Testis (tissue), 2 donors: ENCODE results near the gene BTG2.

Source experiments
- POLR2A ChIP-seq: fragments of 450-650 bp; IDR thresholded peaks from one replicate; pipeline ENCODE4 v1.6.1; 2017; ENCODE audit warnings: antibody characterized with exemption, mild to moderate bottlenecking, moderate library complexity
- TF ChIP-seq, protein P1 (sequence below), 3 experiments: fragments of 450-650 bp in 2 of 3; fragments of 200-600 bp in 1 of 3; sonication (generic) in 1 of 3; IDR thresholded peaks; one replicate each; pipeline ENCODE4 v1.5.1; 2016 to 2019; ENCODE audit warnings: antibody characterized with exemption in 3 of 3, mild to moderate bottlenecking in 2 of 3, moderate library complexity in 1 of 3

DNA sequence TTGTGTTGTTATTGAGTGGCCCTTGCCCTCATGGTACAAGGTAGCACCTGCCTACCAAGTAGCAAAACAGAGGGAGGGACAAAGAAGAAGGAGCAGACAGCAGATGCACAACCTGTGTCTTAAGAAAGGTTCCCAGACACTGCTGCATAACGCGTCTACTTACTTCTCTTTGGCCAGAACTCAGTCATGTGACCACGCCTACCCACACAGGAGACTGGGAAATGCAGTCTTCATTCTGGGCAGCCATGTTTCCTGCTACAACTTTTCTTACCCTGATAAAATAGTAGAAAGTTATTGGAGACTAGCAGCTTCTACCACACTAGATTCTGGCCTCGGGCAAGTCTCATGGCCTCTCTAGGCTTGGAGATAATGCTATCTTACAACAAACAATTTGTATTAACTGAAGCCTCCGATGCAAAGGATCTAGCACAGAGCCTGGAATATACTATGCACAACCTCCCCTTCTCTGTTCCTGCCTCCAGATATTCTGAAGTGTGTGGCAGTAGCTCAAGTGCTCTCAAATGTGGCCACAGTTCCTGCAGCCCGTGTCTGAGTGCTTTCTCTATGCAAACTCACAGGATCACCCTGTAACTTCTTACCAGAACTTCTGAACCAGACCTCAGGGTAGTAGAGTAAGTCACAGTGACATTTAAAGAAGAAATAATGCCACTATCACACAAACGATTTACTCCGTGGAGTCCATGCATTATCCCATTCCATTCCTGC, 34.1 kb upstream of the BTG2 start:
- no peak for TF ChIP-seq POLR2A
- TF ChIP-seq, protein P1, sequence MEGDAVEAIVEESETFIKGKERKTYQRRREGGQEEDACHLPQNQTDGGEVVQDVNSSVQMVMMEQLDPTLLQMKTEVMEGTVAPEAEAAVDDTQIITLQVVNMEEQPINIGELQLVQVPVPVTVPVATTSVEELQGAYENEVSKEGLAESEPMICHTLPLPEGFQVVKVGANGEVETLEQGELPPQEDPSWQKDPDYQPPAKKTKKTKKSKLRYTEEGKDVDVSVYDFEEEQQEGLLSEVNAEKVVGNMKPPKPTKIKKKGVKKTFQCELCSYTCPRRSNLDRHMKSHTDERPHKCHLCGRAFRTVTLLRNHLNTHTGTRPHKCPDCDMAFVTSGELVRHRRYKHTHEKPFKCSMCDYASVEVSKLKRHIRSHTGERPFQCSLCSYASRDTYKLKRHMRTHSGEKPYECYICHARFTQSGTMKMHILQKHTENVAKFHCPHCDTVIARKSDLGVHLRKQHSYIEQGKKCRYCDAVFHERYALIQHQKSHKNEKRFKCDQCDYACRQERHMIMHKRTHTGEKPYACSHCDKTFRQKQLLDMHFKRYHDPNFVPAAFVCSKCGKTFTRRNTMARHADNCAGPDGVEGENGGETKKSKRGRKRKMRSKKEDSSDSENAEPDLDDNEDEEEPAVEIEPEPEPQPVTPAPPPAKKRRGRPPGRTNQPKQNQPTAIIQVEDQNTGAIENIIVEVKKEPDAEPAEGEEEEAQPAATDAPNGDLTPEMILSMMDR (IDR thresholded peaks at IDR 0.05) = no peak
